GM12878 (cell line): ENCODE results near the gene LRRC75A. TPM values are rescaled to one million over a fixed set of nuclear protein-coding genes. Genes with fewer than 3 reads are reported as not detected.

Experiments used
- ASH2L ChIP-seq: fragments of 300-600, 200-600 bp; sonication (generic); IDR thresholded peaks from 2 replicates; pipeline ENCODE4 v1.6.1; 2017; ENCODE audit warnings: low read depth, mild to moderate bottlenecking, borderline replicate concordance
- BRCA1 ChIP-seq: IDR thresholded peaks from 2 replicates; pipeline ENCODE4 v1.6.1; 2011; ENCODE audit warnings: low read depth, low read length, improper control_type of control experiment
- E2F8 ChIP-seq: fragments of 450-650 bp; IDR thresholded peaks from 2 replicates; pipeline ENCODE4 v1.6.1; 2018; ENCODE audit warnings: mild to moderate bottlenecking, low read depth, moderate library complexity; ENCODE audit not compliant: partially characterized antibody
- ETV6 ChIP-seq, 2 experiments: fragments of 450-650 bp in 1 of 2; IDR thresholded peaks in 1 of 2; conservative IDR thresholded peaks in 1 of 2; 2 replicates each; pipeline ENCODE4 v1.6.1; 2014; ENCODE audit warnings: antibody characterized with exemption in 1 of 2, borderline replicate concordance in 1 of 2, low read depth in 1 of 2, mild to moderate bottlenecking in 1 of 2, moderate library complexity in 1 of 2
- FOXM1 ChIP-seq: IDR thresholded peaks from 2 replicates; pipeline ENCODE4 v1.6.1; 2012; ENCODE audit warnings: low read depth, mild to moderate bottlenecking, inconsistent platforms, low read length, moderate library complexity
- HCFC1 ChIP-seq: fragments of 150-350 bp; IDR thresholded peaks from 2 replicates; pipeline ENCODE4 v1.6.1; 2014; ENCODE audit warnings: low read length
- IKZF2 ChIP-seq, 2 experiments: fragments of 450-650 bp; IDR thresholded peaks; 2 replicates each; pipeline ENCODE4 v1.6.1; 2017; ENCODE audit warnings: mild to moderate bottlenecking in 2 of 2, moderate library complexity in 2 of 2
- JUNB ChIP-seq: IDR thresholded peaks from 2 replicates; pipeline ENCODE4 v1.6.1; 2016; ENCODE audit warnings: antibody characterized with exemption, mild to moderate bottlenecking
- MXI1 ChIP-seq: fragments of 150-350 bp; IDR thresholded peaks from 2 replicates; pipeline ENCODE4 v1.6.1; 2011; ENCODE audit warnings: low read depth, mild to moderate bottlenecking, inconsistent platforms, low read length, improper control_type of control experiment
- PRDM15 ChIP-seq: fragments of 450-650 bp; formaldehyde crosslinking; IDR thresholded peaks from 2 replicates; pipeline ENCODE4 v1.4.0; 2020; ENCODE audit warnings: mild to moderate bottlenecking, moderate library complexity
- RELB ChIP-seq: fragments of 450-650 bp; IDR thresholded peaks from 2 replicates; pipeline ENCODE4 v1.6.1; 2017; ENCODE audit warnings: low read depth, mild to moderate bottlenecking, moderate library complexity
- RFX5 ChIP-seq: IDR thresholded peaks from 2 replicates; pipeline ENCODE4 v1.6.1; 2011; ENCODE audit warnings: low read depth, low read length, improper control_type of control experiment
- SKIL ChIP-seq: fragments of 450-650 bp; IDR thresholded peaks from 2 replicates; pipeline ENCODE4 v1.6.1; 2017; ENCODE audit warnings: mild to moderate bottlenecking, low read depth, inconsistent platforms; ENCODE audit not compliant: poor library complexity, severe bottlenecking
- SP1 ChIP-seq: IDR thresholded peaks from one replicate; pipeline ENCODE4 v1.6.1; 2011; ENCODE audit warnings: low read depth, low read length
- SRF ChIP-seq, 2 experiments: IDR thresholded peaks; 2 replicates each; pipeline ENCODE4 v1.6.1; 2011; ENCODE audit warnings: low read depth in 2 of 2, low read length in 2 of 2, mild to moderate bottlenecking in 1 of 2, moderate library complexity in 1 of 2
- SUPT20H ChIP-seq: IDR thresholded peaks from 2 replicates; pipeline ENCODE4 v1.6.1; 2011; ENCODE audit warnings: low read depth, mild to moderate bottlenecking, low read length, moderate library complexity, borderline replicate concordance; ENCODE audit not compliant: control insufficient read depth
- ZNF274 ChIP-seq: IDR thresholded peaks from one replicate; pipeline ENCODE4 v1.8.0; 2011; ENCODE audit not compliant: insufficient read length, insufficient read depth
- ZZZ3 ChIP-seq: IDR thresholded peaks from 2 replicates; pipeline ENCODE4 v1.6.1; 2011; ENCODE audit warnings: low read depth; ENCODE audit not compliant: control insufficient read depth, insufficient read length
- polyA plus RNA-seq, 11 experiments: library from polyadenylated mRNA; depleted of rRNA in 4 of 11; unstranded in 6 of 11; stranded (reverse) in 5 of 11; fragments of >200 nt; fragmentation: Nextera tagmentation in 4 of 11; fragmentation: Illumina TruSeq in 1 of 11; extraction: Ambion mirVana in 4 of 11; extraction: Trizol in 1 of 11; gene quantifications; 1 replicate in 1 of 11; 2 replicates in 10 of 11; pipeline versions ENCODE4 v1.2.1 to v1.2.3, GENCODE V29; 2011 to 2016; ENCODE audit warnings: inconsistent platforms in 2 of 11, missing spikeins in 2 of 11, low read depth in 1 of 11
- total RNA-seq, 4 experiments: library from RNA; depleted of rRNA in 3 of 4; stranded (reverse); fragments of >200 nt in 3 of 4; fragmentation: Illumina TruSeq in 1 of 4; extraction: Trizol in 1 of 4; gene quantifications; 2 replicates each; pipeline versions ENCODE4 v1.2.1 to v1.2.3, GENCODE V29; 2013 to 2021

LRRC75A gene
- total and polyA plus RNA-seq, 10 of the 15 experiments (the other 5 are each of a cell fraction or from before 2014, with no cell fraction given), result 0.01 to 1.3 (median 0.09) TPM; not detected in 2

- no peak for TF ChIP-seq MXI1
- no peak for TF ChIP-seq SUPT20H
- TF ChIP-seq ETV6 (conservative IDR thresholded peaks at IDR 0.05 in 1 of 2, IDR thresholded peaks at IDR 0.05 in 1 of 2; ENCODE audit: borderline replicate concordance in 1 of 2, low read depth in 1 of 2), result no peak; a peak in 1 of 4 replicates
- no peak for TF ChIP-seq HCFC1
- TF ChIP-seq BRCA1, result no peak
- TF ChIP-seq ZZZ3, result no peak
- no peak for TF ChIP-seq PRDM15 (CRISPR knock-in tag)
- TF ChIP-seq ZNF274, result no peak
- TF ChIP-seq ASH2L, result no peak
- TF ChIP-seq SP1, result no peak
- TF ChIP-seq RFX5, result no peak
- 0 out of 2 replicates have a peak, but pooled peaks have one; percentile 33 for TF ChIP-seq RELB
- TF ChIP-seq SKIL, result peak; percentile 60
- no peak for TF ChIP-seq SRF (IDR thresholded peaks at IDR 0.05; ENCODE audit: low read depth in 2 of 2, low read length in 2 of 2)
- no peak; the same call in 1 of the 2 replicates for TF ChIP-seq FOXM1
- peak; percentile 57 to 67; a peak in 3 of 4 replicates for TF ChIP-seq IKZF2 (IDR thresholded peaks at IDR 0.05)
- TF ChIP-seq E2F8, result no peak
- peak; percentile 88 for TF ChIP-seq JUNB
Observed at GRCh38 chr17:16419074-16419928, 72.7 kb downstream of the LRRC75A start (continued).
